Eye (tissue), 1 donor: ENCODE measurements around the gene NLRX1.
"Not testable (repeated sequence)": the region's sequence is repeated elsewhere in the genome, so short reads cannot be mapped to it uniquely, and the experiment has no call there.

ENCODE experiments used
- DNase-seq: peaks from one replicate; pipeline ENCODE4 v3.0.0-alpha.2; 2015

Gene NLRX1

DNA sequence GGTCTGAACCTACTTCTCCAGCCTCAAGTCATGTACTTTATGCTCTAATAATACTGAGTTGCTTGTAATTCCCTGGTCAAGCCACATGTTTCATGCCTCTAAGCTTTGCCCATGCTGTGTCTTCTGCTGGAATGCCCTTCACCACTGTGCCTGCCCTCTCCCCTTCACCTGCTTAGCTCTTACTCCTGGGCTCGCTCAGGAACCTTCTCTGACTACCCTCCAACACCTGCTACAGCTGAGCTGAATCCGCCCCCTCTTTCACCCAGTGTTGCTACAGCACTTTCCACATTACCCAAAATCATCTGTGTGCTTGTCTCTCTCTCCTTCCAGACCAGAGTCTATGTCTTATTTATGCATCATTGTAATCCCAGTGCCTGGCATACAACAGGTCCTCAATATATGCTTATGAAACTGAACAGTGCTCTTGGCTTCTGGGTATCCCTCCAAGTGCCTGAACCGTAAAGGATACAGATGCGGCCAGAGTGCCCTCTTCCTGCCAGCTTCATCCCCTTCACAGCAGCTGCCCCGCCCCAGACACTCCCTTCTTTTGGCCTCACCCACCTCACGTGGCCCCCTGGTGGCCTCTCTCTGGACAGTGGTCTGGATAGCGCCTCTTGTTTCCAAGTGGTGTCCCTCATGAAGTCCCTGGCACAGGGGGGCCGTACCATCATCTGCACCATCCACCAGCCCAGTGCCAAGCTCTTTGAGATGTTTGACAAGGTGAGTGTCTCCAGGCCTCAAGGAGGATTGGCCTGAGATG is 12.6 kb upstream of the NLRX1 start:
- DNase-seq = no peak

DNA sequence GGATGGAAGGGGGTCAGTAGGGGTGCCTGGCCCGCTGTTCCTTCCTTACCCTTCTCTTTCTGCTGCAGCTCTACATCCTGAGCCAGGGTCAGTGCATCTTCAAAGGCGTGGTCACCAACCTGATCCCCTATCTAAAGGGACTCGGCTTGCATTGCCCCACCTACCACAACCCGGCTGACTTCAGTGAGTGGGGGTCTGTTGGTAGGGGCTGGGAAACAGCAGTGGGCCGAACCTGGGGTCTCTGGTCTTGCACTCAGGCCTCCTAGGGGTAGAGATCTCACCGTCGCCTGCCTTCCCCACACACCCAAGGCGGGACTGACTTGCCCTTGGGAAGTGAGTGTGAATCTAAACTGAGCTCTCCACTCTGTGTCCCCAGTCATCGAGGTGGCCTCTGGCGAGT is 12.0 kb upstream of the NLRX1 start:
- DNase-seq = no peak

DNA sequence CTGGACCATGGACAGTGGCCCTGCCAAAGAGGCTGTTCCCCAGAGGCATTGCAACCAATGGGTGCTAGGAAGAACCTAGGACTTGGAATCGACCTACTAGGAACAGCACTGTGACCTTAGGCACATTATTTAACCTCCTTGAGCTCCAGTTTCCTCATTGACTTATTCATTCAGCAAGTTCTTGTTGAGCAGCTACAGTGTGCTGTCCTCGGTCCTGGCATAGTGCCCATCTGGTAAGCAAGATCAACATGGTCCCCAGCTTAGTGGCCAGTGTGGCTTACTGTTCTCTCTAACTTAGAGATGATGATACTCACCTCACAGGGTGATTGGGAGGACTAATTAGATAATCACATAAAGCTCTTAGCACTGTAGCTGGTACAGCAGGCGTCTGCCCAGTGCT is 11.5 kb upstream of the NLRX1 start:
- DNase-seq = no peak

DNA sequence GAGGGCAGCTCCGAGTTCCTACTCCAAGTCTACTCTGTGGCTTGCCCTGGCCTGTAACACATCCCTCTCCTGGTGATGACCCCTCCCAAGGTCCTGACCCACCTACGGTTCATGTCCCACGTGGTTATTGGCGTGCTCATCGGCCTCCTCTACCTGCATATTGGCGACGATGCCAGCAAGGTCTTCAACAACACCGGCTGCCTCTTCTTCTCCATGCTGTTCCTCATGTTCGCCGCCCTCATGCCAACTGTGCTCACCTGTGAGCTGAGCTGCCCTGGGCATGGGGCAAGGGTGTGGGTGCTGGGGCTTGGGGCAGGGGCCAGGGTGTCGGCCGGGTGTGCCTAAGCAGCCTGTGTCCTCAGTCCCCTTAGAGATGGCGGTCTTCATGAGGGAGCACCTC is 10.1 kb upstream of the NLRX1 start:
- DNase-seq = no peak

DNA sequence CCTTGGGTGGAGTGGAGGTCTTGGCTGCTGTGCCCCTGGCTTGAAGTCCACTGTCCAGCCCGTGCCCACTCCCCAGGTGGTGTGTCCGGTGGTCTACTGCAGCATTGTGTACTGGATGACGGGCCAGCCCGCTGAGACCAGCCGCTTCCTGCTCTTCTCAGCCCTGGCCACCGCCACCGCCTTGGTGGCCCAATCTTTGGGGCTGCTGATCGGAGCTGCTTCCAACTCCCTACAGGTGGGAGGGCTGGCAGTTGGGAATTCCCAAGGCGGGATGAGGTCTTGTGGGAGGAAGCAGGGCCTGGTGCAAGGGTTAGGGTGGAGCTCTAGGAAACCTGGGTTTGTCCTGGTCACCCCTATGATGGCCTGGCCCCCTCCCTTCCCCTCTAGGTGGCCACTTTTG is 8.4 kb upstream of the NLRX1 start:
- DNase-seq = no peak

DNA sequence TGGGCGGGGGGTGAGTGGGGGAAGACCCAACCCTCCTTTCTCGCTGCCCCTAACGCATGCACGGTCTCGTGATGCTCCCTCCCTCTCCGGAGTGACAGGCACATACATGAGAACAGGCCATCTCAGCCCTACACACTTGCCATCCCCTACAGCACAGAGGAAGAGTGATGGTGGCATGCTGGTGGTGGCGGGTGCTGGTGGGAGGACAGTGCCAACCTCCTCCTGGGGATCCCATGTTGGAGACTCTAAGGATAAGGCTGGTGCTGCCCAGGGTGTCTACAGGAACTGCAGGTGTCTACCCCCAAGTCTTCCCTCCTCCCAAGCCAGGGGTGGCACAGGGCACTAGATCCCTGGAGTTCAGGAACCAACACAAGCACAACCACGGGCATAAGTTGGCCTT is 6.7 kb upstream of the NLRX1 start:
- no peak for DNase-seq

DNA sequence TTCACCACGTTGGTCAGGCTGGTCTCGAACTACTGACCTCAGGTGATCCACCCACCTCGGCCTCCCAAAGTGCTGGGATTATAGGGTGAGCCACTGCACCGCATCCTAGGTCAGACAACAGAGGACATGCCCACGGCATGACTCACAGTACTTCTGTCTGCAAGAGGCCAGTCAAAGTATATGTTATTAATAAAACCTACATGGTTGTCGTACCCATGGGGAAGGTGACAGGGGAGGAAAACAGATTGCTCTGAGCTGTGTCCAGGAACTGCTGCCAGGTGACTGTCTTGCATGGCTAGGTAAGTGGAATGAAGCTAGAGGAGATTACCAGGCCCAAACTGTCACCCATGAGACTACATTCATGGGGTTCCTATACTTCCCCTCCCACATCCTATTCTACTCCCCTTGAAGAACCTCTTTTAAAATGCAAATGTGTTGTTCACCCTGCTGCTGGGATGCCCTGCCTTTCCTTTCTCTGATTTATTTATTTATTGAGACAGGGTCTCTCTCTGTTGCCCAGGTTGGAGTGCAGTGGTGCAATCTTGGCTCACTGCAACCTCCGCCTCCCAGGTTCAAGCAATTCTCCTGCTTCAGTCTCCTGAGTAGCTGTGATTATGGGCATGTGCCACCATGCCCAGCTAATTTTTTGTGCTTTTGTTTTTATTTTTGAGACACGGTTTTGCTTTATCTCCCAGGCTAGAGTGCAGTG is 2.0 kb upstream of the NLRX1 start:
- no peak for DNase-seq

DNA sequence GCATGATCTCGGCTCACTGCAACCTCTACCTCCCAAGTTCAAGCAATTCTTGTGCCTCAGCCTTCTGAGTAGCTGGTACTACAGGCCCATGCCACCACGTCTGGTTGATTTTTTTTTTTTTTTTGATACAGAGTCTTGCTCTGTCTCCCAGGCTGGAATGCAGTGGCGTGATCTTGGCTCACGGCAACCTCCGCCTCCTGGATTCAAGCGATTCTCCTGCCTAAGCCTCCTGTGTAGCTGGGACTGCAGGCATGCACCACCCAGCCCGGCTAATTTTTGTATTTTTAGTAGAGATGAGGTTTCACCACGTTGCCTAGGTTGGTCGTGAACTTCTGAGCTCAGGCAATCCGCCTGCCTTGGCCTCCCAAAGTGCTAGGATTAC is 1.5 kb upstream of the NLRX1 start:
- not testable (repeated sequence) for DNase-seq

DNA sequence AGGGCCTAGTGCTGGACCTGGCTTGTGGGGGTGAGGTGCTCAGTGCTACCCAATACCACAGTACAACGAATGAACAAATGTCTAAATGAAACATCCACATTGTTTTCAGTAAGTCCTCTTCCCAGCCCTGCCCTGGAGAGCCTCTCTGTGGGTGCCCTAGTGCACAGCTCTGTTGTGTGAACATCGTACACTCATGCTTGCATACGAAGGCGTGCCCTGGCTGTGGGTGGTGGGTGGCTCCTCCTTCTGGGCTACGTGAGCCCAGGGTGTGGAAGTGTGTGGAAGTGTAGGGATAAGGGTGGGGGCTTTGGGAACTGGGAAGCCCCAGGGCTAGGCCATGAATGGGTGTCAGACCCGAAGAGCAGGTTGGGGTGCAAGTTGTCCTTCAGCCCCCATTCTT is 592 bp upstream of the NLRX1 start:
- no peak for DNase-seq

DNA sequence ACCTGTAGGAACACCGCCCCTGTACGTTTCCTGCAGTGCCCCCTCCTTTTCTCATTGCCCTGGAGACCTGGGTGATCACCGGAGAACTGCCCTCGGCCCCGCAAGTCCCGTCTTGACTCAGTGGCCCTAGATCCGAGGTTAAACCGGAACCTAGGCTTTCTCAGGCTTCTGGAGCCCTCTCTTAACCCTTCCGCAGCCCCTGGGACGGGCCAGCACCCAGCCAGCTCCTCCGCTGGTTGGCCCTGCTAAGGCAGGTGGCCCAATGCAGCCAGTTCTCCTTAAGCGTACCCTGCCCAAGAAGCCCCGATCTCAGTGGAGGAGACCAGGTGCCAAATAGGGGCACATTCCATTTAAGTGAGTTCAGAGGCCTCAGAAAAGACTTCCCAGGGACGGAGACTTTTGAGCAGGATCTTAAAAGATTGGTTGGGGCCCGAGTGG is 776 bp downstream of the NLRX1 start:
- DNase-seq = no peak

DNA sequence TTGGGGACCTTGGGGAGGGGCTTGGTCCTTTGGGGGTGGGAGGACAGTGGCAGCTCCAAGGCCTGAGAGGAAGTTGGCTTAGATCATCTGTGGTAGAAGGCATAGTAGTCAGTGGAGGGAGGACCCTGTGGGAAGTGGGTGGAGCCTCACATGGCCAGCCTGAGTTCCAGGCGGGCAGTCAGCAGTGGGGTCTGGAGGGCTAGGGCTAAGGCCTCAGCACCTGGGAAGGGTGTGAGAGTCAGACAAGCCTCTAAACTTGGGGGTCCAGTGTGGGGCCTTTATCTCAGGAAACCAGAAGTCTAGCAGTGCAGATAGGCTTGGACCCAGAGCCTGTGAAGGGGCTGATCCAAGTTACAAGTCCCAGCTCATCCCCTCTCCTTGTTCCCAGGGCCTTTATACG is 4.0 kb downstream of the NLRX1 start:
- DNase-seq = no peak

DNA sequence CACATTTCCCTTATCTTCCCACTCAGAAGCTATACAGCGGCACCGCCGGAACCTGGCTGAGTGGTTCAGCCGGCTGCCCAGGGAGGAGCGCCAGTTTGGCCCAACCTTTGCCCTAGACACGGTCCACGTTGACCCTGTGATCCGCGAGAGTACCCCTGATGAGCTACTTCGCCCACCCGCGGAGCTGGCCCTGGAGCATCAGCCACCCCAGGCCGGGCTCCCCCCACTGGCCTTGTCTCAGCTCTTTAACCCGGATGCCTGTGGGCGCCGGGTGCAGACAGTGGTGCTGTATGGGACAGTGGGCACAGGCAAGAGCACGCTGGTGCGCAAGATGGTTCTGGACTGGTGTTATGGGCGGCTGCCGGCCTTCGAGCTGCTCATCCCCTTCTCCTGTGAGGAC is 4.9 kb downstream of the NLRX1 start:
- DNase-seq = no peak

DNA sequence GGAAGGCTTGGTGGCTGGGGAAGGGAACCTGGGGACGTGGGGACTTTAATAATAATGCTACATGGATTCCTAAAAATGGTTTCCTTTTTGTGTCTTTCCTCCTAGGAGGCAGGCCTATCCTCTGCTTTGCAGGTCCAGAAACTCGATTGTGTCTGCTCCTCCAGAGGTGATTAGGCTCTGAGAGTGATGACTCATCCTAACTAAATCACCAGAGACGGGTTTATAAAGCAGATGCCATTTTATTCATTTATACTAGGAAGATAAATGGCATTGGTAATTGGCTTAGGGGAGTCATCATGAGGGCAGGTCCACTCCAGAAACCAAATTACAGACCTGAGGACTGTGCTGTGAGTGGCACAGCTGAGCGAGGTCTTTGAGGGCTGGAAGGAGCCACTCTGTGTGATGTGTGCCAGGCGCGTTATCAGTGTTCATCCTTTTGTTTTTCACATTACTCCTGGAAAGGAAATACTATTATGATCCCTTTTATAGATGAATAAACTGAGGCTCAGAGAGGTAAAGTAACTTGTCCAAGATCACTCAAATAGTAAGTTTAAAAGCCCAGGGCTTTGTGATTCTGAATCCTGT is 7.1 kb downstream of the NLRX1 start:
- DNase-seq = no peak

DNA sequence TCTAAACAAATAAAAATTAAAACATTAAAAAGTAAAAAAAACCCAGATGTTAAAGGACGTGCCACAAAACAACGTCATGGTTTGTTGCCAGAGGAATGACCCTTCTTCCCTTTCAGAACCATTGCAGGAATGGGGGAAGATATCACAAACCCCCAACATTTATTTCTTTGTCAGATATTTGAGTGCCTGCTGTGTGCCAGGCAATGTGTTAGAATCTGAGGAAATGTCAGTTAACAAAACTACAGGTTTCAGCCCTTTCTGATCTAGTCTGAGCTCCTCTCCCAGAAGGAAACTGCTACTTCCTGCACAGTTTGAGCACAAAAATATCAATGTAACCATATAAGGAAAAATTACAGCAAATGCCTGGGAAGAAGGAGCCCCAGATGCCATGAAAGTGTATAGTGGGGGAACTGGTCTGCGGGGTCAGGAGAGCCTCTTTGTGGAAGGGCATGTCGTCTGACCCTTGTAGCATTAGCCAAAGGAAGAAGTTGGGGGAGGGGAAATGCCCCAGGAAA is 9.7 kb downstream of the NLRX1 start:
- no peak for DNase-seq

DNA sequence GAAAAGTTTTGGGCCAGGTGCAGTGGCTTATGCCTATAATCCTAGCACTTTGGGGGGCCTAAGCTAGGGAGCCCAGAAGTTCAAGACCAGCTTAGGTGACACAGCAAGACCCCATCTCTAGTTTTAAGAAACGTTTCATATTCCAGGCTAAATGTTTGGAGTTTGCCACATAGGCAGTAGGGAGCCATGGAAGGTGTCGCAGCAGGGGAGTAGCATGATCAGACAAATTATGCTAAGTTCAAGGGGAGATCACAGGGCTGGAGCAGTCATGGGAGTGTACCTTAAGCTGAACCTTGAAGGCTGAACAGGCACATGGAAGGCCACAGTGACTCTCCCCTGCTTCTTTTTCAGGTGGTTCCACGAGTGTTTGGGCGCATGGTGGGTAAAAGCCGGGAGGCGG is 10.8 kb downstream of the NLRX1 start:
- DNase-seq = no peak

DNA sequence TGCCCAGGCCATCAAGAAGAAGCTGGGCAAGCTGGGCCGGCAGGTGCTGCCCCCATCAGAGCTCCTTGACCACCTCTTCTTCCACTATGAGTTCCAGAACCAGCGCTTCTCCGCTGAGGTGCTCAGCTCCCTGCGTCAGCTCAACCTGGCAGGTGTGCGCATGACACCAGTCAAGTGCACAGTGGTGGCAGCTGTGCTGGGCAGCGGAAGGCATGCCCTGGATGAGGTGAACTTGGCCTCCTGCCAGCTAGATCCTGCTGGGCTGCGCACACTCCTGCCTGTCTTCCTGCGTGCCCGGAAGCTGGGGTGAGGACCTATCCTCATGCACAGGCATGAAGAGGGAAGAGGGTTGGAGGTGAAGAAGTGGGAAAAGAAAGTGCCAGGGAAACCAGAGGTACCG is 11.5 kb downstream of the NLRX1 start:
- DNase-seq = no peak

DNA sequence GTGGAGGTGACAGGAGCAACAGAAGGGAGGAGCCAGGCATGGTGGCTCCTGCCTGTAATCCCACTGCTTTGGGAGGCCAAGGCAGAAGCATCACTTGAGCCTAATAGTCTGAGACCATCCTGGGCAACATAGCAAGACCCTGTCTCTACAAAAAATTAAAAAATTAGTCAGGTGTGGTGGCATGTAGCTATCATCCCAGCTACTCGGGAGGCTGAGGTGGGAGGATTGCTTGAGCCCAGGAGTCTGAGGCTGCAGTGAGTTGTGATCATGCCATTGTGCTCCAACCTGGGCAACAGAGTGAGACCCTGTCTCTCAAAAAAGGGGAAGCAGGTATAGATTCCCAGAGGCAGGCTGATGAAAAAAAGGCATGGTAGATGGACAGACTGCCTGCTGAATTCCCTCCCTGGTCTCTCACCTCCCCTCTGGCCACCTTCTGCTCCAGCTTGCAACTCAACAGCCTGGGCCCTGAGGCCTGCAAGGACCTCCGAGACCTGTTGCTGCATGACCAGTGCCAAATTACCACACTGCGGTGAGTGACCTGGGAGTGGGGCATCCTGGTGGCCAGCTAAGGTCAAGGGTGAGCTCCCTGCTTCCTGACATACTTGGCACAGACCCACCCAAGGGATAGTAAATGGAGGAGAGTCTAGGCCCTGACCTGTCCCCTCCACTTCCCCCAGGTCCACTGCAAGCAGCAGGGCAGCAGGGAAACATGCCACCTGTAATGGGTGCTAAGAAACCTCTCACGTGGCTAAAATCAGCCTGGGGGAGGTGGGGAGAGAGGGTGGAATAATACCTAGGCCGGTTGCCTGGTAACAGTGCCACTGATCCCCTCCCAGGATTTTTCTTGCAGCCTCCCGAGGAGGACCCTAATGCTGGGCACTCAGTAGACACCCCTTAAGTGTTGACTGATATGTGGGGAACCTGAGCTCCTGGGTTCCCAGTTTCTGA is 12.5 kb downstream of the NLRX1 start:
- DNase-seq = no peak

DNA sequence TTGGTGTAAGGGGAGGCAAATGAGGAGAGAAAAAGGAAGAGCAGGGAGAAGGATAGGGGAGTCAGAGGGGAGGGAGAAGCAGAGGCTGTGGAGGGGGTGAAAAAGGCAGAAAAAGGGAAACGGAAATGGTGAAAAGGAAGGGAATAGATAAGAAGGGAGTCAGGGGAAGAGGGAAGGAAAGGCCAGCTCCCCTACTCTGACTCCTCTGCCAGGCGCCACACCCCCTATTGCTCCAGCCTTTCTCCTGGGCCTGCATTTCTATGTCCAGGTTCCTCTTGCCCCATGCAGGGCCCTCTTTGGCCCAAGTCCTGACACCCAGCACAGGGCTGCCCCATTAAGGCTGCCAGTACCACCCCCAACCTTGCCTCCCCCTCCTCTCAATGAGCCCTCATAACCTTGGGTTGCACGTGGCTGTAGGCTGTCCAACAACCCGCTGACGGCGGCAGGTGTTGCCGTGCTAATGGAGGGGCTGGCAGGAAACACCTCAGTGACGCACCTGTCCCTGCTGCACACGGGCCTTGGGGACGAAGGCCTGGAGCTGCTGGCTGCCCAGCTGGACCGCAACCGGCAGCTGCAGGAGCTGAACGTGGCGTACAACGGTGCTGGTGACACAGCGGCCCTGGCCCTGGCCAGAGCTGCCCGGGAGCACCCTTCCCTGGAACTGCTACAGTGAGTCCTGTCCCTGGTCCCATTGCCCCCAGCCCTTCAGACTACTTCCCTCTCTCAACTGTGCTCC is 13.3 kb downstream of the NLRX1 start:
- DNase-seq = no peak

DNA sequence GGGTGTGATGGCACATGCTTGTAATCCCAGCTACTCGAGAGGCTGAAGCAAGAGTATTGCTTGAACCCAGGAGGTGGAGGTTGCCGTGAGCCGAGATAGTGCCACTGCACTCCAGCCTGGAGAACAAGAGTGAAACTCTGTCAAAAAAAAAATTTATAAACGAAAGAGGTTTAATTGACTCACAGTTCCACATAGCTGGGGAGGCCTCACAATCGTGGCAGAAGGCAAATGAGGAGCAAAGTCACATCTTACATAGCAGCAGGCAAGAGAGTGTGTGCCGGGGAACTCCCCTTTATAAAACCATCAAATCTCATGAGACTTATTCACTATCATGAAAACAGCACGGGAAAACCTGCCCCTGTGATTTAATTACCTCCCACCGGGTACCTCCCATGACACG is 15.9 kb downstream of the NLRX1 start:
- DNase-seq = not testable (repeated sequence)

DNA sequence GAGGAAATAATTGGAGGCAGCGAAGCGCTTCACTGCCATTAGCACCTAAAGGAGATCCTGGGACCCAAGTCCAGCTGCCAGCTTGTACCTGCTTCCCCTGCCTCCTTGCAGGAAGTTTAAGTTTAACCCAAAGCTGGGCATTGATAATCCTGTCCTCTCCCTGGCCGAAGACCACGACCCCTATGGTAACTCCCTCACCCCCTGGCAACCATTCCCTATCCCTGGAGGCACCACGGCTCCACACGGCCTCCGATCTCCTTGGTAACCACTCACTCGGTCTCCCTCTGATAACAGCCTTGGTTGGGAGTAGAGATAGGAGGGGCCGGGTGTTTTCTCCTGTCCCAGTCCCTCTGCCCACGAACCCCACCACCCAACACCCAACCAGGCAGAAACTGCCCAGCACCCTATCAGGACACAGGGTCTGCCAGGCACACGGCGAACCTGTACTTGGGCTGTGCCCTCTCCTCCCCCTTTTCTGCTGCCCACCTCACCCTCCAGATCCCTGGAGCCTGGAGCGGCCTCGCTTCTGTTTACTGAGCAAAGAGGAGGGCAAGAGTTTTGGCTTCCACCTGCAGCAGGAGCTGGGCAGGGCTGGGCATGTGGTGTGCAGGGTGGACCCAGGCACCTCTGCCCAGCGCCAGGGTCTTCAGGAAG is 17.6 kb downstream of the NLRX1 start:
- no peak for DNase-seq

DNA sequence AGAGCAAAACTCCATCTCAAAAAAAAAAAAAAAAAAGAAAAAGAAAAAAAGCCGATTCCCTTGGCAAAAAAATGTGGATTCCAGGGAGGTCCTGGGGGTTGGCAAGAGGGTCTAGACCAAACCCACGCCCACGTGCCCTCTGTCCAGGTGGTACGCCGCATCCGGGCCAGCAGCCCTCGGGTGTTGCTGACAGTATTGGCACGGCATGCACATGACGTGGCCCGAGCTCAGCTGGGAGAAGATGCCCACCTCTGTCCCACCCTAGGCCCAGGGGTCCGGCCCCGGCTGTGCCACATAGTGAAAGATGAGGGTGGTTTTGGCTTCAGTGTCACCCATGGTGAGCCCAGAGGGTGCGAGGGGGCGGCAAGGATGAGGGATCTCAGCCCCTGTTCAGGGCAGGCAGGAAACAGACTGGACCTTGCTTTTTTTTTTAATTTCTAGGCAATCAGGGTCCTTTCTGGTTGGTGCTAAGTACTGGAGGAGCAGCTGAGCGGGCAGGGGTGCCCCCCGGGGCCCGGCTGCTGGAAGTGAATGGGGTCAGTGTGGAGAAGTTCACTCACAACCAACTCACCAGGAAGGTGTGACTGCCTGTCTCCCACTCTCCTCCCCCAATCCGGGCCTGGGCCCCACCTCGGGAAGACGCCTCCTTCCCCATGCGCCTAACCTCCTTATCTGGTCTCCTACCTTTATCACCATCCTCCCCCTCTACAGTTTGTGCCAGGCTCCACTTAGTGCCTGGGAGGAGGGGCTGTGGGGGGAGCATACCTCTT is 18.8 kb downstream of the NLRX1 start:
- DNase-seq = no peak
